ENCODE measurements around the gene FUT3.
"Not testable (repeated sequence)": the region's sequence is repeated elsewhere in the genome, so short reads cannot be mapped to it uniquely, and the experiment has no call there.

FUT3 gene

DNA sequence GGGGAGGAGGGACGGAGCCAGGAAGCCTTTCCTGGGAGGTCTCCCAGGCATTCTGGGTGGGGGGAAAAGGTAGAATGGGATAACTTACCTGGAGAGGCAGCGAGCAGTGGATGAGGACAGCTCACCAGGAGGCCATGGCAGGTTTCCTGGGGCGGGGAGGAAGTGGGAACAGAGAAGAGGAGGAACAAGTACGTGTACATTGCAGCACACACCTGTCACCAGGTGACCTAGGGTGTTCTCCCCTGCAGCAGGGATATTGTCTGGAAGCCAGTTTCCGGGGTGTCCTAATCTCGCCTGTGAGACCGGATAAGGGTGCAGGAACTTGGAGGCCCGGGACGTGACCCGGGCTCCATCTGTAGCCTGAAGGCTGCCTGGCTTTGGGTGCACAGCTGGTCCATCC, at the start of gene FUT3:
Gene FUT3, minus strand, starts transcription at position 148 of the 400 bp plus-strand sequence.
- no peak for DNase-seq

DNA sequence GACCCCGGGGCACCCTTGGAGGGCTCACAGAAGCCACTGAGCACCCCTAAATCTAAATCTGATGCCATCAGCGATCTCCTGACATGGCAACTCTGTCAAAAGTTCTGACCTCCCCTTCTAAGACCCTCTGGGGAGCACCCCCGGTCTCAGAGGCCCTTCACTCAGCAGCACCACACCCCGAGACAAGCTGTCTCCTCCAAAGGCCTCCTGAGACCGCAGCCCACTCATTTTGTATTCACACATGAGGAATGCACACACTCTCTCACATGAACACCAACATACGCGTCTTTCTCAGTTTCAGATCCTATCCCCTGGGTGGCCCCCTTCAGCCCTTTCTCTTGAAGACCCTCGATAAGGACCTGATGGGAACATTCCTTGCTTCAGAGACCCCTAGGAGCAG, 49.7 kb upstream of the FUT3 start:
- no peak for DNase-seq

DNA sequence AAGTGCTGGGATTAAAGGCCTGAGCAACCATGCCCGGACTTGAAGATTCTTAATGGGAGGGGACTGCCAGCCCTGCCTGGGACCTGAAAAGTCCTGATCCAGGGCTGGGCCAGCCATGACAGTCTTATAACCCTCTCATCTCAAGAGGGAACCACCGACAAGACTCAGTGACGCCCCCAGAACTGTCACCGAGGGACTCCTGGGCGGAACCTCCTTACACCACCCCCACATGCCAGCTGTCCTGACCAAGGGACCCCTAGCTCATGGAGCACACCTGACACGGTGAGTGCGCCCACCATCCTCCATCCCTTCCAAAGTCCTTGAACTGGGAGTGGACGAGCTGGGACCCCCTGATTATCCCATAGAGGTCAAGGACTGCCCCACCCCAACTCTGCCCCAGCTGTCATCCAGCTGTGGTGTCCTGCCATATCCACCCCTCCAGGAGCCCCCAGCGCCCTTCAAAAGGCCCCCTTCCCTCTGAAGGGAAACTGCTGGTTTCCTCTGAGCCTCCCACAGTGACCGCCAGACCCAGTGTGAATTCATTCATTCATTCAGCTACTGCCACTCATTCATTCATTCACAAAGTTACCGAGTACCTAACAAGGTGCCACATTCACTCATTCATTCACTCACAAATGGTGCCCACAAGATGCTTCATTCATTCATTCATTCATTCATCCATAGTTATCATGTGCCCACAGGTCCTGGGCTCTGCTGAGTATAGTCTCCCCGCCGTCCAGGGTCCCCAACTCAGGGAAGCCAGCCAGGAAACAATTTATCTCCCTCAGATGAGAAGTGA, 48.7 kb upstream of the FUT3 start:
- no peak for DNase-seq

DNA sequence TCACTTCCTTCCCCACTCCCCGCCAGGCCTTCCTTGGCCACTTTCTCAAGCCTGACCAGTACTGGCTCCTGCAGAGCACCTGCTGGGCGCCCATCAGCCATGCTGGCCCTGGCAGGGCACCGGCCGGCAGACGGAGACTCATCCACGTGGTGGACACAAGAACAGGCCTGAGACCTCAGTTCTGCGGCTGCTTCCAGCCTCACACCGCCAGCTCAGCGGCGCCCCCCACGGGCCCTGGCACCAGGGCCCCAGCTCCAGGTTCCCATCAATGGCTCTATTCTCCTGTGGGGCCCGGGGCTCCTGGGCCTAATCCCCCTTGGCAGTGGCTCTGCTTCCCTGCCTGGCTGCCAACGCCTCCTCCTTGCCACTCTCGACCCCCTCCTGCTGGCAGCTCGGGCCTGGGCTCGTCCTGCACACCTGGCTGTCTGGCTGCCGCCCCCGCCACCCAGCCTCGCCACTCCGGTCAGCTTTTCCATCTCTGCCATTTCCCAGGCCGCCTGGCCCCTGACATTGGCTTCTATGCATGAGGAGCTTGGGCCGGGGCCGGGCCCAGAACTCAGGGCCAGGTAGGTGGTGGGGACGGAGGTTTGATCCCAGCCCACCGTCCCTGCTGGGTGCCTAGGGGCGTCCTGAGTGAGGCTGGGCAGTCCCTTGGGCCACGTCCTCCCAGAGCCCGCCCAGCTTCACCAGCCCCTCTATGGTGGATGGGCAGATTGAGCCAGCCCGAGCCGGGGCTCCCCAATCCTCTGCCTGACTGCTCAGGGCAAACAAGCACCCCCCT, 46.1 kb upstream of the FUT3 start:
- DNase-seq, result no peak

DNA sequence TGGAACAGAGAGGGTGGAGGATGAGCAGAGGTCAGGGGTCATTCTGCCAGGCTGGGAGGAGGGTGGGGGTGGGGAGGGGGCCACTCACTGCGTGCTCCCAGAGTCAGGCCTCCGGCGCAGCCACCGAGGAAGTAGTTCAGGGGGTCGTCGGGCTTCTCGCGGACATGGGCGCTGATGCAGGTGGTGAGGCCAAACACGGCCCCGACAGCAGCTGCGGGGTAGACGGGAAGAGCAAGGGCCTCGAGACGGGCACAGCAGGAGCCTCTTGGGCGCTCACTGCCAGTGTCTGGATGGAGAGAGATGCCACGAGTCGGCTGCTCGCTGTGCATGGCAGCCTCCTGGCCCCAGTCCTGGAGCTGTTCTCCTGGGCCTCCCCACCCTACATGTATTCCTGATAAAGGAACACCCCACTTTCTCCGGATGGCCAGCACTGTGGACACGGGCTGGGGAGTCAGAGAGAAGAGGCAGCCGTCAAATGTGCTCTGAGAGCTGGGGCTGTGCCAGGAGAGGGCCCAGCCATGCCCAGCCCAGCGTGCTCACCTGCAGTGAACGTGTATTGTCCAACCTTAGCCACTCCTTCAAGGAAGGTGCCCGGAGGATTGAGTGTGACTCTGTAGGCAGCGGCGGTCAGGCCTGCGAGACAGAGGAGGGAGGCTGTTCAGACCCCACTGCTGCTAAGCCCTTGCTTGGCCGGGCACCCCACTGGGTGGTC, 45.3 kb upstream of the FUT3 start:
- no peak for DNase-seq

DNA sequence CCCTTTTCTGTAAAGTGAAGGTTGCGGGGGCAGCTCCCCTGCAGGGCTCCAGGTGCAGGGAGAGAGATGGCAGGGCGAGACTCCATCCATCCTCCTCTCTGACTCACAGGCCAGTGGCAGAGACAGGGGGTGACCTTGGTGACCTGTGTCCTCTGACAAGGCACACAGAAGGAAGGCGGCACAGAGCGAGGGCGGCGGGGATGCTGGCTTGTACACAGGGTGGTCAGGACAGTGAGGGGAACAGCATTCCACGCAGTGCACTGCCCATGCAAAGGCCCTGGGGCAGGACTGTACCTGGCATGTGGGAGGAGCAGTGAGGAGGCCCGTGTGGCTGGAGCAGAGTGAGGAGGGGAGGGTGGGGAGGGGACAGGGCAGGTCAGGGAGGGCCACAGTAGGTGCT, 44.6 kb upstream of the FUT3 start:
- DNase-seq, result no peak

DNA sequence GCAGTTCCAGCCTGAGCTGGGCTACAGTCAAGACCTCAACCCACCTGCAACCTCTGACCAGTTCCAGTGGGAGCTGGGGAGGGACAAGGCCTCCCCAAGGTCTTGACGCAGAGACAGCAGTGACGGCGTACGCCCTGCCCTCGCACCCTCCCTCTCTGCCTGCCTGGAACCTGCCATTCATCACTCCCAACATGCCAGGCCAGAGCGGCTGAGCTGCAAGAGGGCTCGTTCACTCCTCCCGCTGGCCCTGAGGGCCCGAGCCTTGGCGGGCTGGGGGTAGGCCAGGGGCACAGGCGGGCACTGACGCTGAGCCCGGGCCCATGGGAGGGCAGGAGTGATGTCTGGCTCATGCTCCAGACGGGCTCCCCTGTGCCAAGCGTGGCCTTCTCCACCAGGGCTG, 44.2 kb upstream of the FUT3 start:
- no peak for DNase-seq

DNA sequence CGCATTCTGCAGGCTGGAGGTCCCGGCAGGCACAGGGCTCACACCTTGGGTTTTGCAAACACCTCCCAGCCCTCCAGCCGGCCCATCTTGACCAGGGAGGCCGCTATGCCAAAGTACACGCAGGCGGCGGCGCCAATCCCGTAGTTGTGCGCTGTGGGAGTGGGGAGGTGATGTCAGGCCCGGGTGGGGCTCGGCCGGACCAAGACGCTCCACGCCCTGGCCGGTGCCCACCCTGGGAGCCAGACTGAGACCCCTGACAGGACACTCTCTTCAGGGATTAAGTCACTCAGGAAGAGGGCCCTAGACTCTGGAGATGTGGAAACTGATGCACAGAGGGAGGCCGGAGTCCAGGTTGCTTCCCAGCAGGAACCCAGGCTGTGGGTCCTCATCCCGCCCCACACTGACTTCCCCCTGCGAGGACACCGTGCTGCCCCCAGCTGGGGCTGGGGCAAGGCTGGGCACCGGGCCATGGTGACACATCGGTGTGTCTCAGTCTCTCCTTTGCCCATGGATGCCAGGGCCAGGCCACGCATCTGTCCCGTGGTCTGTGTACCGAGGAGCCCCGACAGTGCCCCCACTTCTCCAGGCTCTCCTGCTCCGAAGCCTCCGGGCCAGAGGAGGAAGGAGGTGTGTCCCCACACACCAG, 43.6 kb upstream of the FUT3 start:
- no peak for DNase-seq

DNA sequence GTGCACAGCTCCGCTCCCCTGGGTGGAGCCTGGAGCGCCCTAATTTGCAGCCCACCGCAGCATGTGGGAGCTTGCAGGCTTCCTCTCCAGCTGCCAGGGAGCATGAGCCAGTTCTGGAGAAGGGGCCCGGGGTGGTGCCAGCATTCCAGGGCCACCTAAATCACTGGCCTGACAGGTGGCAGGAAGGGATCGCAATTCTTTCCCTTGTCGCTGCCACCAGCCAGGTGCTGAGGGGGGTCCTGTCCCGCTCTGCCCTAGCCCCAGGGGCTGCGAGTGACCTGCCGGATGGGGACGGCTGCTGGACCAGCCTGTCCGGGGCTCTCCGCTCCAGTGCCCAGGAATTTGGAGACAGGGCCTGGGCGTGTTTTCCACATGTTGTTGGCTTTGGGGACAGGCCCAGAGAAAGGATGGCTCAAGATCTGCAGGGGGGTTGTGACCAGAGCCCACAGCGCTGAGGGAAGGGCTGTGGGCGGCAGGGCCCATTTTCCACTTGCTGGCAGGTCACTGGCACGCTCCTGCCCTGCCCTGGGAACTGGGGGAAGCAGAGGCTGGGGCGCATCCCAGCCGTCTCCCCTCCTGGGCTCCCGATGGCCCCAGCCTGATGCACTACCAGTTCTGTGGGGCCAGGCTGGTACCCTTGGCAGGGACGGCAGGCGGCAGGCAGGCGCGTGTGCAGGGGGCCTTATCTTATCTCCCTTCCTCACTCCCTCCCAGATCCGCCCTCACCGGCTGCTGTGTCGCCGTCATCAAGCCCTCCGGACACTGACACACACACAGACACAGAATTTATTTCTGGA, 42.9 kb upstream of the FUT3 start:
- DNase-seq, result no peak

DNA sequence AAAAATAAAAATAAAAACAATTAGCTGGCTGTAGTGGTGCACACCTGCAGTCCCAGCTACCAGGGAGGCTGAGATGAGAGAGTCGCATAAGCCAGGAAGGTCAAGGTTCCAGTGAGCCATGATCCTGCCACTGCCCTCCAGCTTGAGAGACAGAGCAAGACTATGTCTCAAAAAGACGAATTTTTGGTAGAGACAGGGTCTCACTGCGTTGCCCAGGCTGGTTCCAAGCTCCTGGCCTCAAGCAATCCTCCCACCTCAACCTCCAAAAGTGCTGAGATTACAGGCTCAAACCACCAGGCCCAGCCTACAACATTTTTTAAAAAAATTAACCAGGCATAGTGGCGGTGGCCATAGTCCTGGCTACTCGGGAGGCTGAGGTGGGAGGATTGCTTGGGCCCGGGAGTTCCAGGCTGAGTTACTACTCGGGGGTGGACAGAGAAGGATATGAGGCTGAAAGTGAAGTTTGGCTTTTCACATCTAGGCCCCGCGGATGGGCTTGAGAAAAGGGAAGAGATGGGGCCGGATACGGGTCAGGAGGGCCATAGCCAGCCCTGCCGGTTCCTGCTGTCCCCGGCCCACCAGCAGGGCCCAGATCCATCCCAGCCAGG, 42.2 kb upstream of the FUT3 start:
- DNase-seq, result no peak

DNA sequence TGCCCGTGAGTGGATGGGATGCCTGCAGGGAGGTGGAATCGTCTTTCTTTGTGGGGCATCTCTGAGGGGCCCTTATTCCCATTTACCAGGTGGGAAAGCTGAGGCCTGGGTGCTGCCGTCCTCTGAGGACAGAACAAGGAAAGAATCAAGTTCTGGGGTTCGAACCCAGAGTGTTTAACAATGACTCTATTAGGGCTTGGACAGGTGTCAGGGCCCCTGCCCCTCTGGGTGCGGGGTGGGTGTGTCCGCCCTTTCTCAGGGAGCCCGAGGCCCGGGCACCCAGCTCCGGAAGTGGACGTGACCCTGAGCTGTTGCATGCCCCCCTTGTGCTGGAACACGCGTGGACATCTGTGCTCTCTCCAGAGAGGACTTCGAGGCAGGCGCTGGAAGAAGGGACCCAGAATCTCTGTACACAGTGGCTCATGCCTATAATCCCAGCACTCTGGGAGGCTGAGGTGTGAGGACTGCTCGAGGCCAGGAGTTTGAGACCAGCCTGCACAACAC, 41.6 kb upstream of the FUT3 start:
- DNase-seq, result no peak

DNA sequence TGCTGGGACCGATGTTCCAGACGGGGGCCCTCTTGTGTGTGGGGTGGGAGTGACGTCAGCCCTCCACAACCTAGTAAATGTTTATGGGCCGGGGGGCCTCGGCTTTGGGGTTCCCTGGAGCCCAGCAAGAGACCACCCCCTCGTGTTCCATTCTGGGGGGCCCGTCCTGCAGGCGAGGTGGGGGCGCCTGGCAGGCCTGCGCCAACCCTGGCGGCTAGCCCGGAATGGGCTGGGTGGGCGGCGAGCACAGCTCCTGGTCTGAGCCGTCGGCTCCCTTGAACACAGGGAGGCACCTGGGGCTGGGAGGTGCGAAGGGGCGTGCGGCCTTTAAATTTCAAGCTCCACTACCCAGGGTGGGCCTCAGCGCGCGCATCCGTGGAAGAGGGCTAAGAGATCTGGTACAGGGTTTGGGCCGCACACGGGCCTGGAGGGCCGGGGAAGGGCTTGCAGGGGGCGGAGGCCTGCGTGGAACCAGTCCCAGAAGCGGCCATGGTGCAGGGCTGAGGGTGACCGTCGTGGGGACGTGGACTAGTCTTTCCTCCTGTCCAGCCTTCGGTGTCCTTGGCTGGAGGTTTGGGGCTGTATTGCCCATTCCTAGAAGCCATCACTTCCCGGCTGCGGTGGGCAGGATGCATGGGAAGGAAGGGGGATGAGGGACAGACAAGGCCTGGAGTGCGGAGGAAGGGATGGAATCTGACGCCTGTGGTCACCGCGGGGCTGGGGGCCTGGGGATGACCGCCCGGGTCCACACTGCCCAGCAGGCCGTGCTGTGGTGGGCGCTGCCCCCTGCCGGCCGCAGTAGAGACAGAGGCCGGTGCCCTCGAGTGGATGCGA, 40.9 kb upstream of the FUT3 start:
- DNase-seq, result peak; percentile 69

DNA sequence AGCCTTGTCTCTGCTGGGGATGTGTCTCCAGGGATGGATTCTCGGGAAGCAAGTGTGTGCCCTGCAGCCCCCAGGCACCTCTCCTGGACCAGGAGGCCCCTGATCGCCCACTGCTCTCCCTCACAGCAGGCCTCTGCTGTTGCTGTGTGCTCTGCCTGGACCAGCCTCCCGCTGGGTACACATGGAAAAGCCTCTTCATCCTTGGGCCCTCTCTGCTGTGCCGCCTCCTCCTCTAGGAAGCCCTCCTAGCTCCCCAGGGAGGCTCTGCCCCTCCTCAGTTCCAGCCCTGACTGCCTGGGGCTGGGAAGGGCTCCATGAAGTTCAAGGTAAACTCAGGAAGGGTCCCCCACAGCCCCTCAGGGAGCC, 40.3 kb upstream of the FUT3 start:
- no peak for DNase-seq

DNA sequence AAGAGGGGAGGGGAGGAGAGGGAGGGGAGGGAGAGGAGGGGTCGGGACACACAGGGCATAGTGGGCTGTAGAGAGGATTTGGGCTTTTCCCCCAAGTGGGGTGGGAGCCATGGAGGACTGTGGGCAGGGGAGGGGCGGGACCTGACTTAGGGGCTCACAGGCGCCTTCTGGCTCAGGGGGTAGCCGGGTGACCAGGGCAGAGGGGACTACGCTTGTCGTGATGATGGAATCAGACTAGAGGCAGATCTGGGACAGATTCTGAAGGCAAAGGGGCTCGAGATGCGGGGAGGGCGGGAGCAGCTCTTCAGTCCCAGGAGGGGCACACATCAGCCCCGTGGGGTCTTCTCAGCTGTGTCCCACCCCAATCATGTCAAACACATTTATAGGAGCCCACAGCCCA, 38.9 kb upstream of the FUT3 start:
- no peak for DNase-seq

DNA sequence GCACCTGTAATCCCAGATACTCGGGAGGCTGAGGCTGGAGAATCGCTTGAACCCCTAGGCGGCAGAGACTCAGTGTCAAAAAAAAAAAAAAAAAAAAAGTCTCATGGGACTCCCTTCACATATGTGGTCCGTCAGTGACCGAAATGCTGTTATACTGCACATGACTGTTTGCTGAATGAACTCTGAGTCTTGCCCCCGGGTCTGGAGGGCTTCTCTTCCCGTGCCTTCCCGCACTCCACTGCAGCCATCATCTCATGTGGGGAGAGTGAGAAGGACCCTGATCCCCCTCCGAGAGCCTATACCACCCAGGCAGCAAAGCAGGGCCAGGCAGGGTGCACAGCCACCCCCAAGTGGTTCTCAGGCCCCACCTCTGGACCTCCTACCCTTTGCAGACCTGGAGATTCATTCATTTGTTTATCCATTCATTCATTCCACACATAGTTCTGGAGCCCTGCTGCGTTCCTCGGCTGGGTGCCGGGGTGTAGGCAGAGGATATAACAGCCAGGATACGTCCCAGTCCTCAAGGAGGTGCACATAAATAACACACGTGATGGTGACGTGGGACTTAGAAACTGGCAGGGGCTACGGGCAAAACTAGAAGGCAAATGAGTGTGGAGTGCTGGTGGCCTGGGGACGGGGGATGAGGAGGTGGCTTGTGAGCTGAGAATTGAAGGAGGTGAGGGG, 38.2 kb upstream of the FUT3 start:
- DNase-seq, result no peak

DNA sequence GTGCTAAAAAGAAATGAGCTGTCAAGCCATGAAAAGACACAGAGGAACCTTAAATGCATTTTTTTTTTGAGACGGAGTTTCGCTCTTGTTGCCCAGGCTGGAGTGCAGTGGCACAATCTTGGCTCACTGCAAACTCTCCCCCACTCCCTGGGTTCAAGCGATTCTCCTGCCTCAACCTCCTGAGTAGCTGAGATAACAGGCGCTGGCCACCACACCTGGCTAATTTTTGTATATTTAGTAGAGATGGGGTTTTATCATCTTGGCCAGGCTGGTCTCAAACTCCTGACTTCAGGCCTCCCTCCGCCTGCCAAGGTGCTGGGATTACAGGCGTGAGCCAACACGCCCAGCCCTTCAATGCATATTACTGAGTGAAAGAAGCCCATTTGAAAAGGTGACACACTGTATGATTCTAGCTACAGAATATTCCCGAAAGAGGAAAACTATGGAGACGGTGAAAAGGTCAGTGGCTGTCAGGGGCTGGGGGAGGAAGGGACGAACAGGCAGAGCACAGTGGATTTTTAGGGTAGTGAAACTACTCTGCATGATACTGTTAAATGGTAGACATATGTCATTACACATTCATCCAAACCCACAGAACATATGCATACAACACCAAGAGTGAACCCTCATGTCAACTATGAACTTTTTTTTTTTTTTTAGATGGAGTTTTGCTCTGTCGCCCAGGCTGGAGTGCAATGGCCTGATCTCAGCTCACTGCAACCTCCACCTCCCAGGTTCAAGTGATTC, 33.0 kb upstream of the FUT3 start:
- not testable (repeated sequence) for DNase-seq

DNA sequence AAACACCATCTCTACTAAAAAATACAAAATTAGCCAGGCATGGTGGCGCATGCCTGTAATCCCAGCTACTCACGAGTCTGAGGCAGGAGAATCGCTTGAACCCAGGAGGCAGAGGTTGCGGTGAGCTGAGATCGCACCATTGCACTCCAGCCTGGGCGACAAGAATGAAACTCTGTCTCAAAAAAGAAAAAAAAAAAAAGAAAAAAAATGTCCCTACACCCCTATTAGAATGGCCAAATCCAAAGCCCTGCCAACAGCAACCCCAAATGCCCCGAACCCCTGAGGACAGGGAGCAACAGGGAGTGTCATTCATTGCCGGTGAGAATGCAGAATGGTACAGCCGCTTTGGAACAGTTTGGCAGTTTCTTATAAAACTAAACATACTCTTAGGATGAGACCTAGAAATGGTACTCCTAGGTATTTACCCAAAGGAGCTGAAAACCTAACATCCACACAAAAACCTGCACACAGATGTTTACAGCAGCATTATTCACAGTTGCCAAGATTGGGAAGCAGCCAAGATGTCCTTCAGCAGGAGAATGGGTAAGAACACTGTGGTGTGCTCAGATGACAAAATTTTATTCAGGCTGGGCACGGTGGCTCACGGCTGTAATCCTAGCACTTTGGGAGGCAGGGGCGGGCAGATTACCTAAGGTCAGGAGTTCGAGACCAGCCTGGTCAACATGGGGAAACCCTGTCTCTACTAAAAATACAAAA, 32.1 kb upstream of the FUT3 start:
- DNase-seq, result not testable (repeated sequence)

DNA sequence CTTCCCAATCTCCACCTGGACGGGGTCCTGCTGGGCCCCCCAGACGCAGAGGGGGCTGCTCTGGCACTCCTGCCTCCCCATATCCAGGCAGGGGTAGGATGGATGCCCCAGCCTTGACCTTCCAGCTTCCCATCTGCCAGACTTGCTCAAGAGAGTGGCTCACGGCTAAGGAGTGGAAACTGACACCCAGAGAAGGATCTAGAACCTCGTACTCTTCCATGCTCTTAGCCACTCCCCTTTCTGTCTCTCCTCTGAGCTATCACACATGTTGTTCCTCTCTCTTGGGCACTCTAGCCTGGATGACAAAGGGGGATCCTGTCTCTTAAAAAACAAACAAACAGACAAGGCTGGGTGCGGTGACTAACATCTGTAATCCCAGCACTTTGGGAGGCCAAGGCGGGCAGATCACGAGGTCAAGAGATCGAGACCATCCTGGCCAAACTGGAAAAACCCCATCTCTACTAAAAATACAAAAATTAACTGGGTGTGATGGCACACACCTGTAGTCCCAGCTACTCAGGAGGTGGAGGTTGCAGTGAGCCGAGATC, 31.2 kb upstream of the FUT3 start:
- no peak for DNase-seq
